Liver (tissue), 9 donors: ENCODE data around the gene C3orf22. TPM values are rescaled to one million over a fixed set of nuclear protein-coding genes. Genes with fewer than 3 reads are reported as not detected.

ENCODE experiments used
- DNase-seq: peaks from one replicate; pipeline ENCODE4 v3.0.0-alpha.2; 2017; ENCODE audit warnings: low spot score
- H3K27ac ChIP-seq, 2 donors: one replicate each; pipeline ENCODE4 v1.7.0; 2013; ENCODE audit warnings: inconsistent platforms in 2 of 2, low read length in 2 of 2, control low read depth in 1 of 2, low read depth in 1 of 2, mild to moderate bottlenecking in 1 of 2
- H3K27me3 ChIP-seq, 4 donors: one replicate each; pipeline versions ENCODE4 v1.6.1 to v1.7.0; 2013; ENCODE audit warnings: low read length in 3 of 4, inconsistent platforms in 1 of 4, mild to moderate bottlenecking in 1 of 4, moderate library complexity in 1 of 4; ENCODE audit not compliant: control insufficient read depth in 4 of 4, insufficient read depth in 4 of 4
- H3K36me3 ChIP-seq, 4 donors: one replicate each; pipeline versions ENCODE4 v1.6.1 to v1.7.0; 2013; ENCODE audit warnings: low read length in 3 of 4, mild to moderate bottlenecking in 3 of 4, low read depth in 1 of 4, moderate library complexity in 1 of 4; ENCODE audit not compliant: control insufficient read depth in 4 of 4, insufficient read depth in 3 of 4
- H3K4me1 ChIP-seq, 4 donors: one replicate each; pipeline versions ENCODE4 v1.6.1 to v1.7.0; 2013; ENCODE audit warnings: low read length in 3 of 4, mild to moderate bottlenecking in 3 of 4, moderate library complexity in 1 of 4; ENCODE audit not compliant: control insufficient read depth in 4 of 4, insufficient read depth in 4 of 4
- H3K4me3 ChIP-seq, 3 donors: one replicate each; pipeline versions ENCODE4 v1.6.1 to v1.7.0; 2013; ENCODE audit warnings: low read length in 3 of 3, control low read depth in 1 of 3, low read depth in 1 of 3, mild to moderate bottlenecking in 1 of 3
- H3K9ac ChIP-seq, 2 donors: one replicate each; pipeline ENCODE4 v1.7.0; 2013; ENCODE audit warnings: low read length in 2 of 2, mild to moderate bottlenecking in 2 of 2, moderate library complexity in 2 of 2, control low read depth in 1 of 2, low read depth in 1 of 2
- H3K9me3 ChIP-seq, 4 donors: one replicate each; pipeline versions ENCODE4 v1.6.1 to v1.7.0; 2013; ENCODE audit warnings: low read length in 3 of 4; ENCODE audit not compliant: control insufficient read depth in 4 of 4
- CTCF ChIP-seq: fragments of 150-350 bp; IDR thresholded peaks from 2 replicates; pipeline ENCODE4 v1.5.1; 2017; ENCODE audit warnings: improper control_type of control experiment, low read depth, low read length; ENCODE audit not compliant: missing input control
- EGR1 ChIP-seq, 2 donors: IDR thresholded peaks; 2 replicates each; pipeline ENCODE4 v1.6.1; 2016 to 2018; ENCODE audit warnings: antibody characterized with exemption in 2 of 2, low read depth in 2 of 2
- FOXA1 ChIP-seq: IDR thresholded peaks from 2 replicates; pipeline ENCODE4 v1.6.1; 2016; ENCODE audit warnings: antibody characterized with exemption
- FOXA2 ChIP-seq: IDR thresholded peaks from 2 replicates; pipeline ENCODE4 v1.6.1; 2016; ENCODE audit warnings: antibody characterized with exemption
- GABPA ChIP-seq, 2 donors: IDR thresholded peaks in 1 of 2; conservative IDR thresholded peaks in 1 of 2; 2 replicates each; pipeline ENCODE4 v1.6.1; 2016; ENCODE audit warnings: antibody characterized with exemption in 2 of 2, mild to moderate bottlenecking in 1 of 2, moderate library complexity in 1 of 2
- HNF4A ChIP-seq, 2 donors: conservative IDR thresholded peaks; 2 replicates each; pipeline ENCODE4 v1.6.1; 2016; ENCODE audit warnings: antibody characterized with exemption in 2 of 2, mild to moderate bottlenecking in 2 of 2
- HNF4G ChIP-seq: IDR thresholded peaks from 2 replicates; pipeline ENCODE4 v1.6.1; 2016; ENCODE audit warnings: antibody characterized with exemption
- JUND ChIP-seq, 2 donors: IDR thresholded peaks; 2 replicates each; pipeline ENCODE4 v1.6.1; 2016; ENCODE audit warnings: antibody characterized with exemption in 2 of 2
- NR2F2 ChIP-seq: IDR thresholded peaks from 2 replicates; pipeline ENCODE4 v1.6.1; 2016; ENCODE audit warnings: antibody characterized with exemption
- RXRA ChIP-seq, 2 donors: IDR thresholded peaks; 2 replicates each; pipeline ENCODE4 v1.6.1; 2017 to 2018; ENCODE audit warnings: antibody characterized with exemption in 2 of 2, mild to moderate bottlenecking in 1 of 2
- SP1 ChIP-seq: IDR thresholded peaks from 2 replicates; pipeline ENCODE4 v1.6.1; 2018; ENCODE audit warnings: antibody characterized with exemption, mild to moderate bottlenecking
- TAF1 ChIP-seq: conservative IDR thresholded peaks from 2 replicates; pipeline ENCODE4 v1.6.1; 2016; ENCODE audit warnings: antibody characterized with exemption, mild to moderate bottlenecking
- YY1 ChIP-seq: IDR thresholded peaks from 2 replicates; pipeline ENCODE4 v1.6.1; 2016; ENCODE audit warnings: antibody characterized with exemption, mild to moderate bottlenecking
- WGBS: extraction: QIAGEN DNeasy Blood & Tissue Kit; methylation state at CpG from one replicate; pipeline ENCODE4 v1.1.7; 2013; 5-methylcytosine and 5-hydroxymethylcytosine counted together
- polyA plus RNA-seq, 2 donors: library from polyadenylated mRNA; stranded (reverse) in 1 of 2; unstranded in 1 of 2; fragments of 200-250 nt in 1 of 2; fragments of >200 nt in 1 of 2; fragmentation: Nextera tagmentation in 1 of 2; extraction: Ambion mirVana in 1 of 2; gene quantifications; one replicate each; pipeline versions ENCODE4 v1.2.1 to v1.2.3, GENCODE V29; 2013 to 2015
- total RNA-seq, 2 donors: library from RNA; depleted of rRNA; stranded (reverse); fragments of >200 nt; gene quantifications; one replicate each; pipeline ENCODE4 v1.2.3, GENCODE V29; 2014
- TF ChIP-seq, protein P1 (sequence below): IDR thresholded peaks from 2 replicates; pipeline ENCODE4 v1.6.1; 2016; ENCODE audit warnings: antibody characterized with exemption
- TF ChIP-seq, protein P2 (sequence below): IDR thresholded peaks from 2 replicates; pipeline ENCODE4 v1.6.1; 2016; ENCODE audit warnings: antibody characterized with exemption
- TF ChIP-seq, protein P3 (sequence below): IDR thresholded peaks from 2 replicates; pipeline ENCODE4 v1.6.1; 2016; ENCODE audit warnings: antibody characterized with exemption
- donor health status: healthy.
- donor health status: healthy.
- donor health status: healthy.
- donor health status: healthy.
- donor health status: healthy.

Gene C3orf22
- total and polyA plus RNA-seq, 4 donors, result not detected

DNA sequence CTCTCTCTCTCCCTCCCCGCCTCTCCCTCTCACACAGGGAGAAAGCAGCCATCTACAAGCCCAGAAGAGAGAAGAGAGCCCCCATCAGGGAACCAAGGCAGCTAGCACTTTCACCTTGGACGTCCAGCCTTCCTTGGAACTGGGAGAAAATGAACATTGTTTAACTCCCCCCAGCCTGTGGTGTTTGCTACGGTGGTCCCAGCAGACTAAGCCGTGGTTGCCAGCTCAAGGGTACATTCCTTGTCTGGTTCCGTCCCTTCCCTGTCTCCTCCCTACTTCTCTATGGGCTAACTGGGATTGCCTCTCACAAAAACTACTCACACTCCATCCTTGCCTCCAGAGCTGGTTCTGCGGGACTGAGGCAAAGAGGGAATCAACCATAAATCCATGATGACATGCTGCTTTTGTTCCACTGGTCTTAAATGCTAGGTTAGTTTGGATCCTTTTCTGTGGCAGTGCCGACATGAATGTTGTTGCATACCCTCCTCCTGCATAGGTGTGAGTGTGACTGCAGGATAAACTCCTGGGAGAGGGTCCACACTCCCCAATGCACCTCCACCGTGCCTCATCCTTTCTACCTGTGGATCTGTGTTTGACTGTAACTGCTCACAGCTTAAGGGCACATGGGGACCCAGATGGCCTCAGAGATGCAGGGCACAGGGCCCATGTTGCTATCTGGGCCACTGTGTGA lies 12.0 kb downstream of the C3orf22 start:
- WGBS, result 83% methylated on average over 8 of the region's 8 CpGs
- H3K9ac ChIP-seq, result no peak overlapping the region
- DNase-seq, result no peak

DNA sequence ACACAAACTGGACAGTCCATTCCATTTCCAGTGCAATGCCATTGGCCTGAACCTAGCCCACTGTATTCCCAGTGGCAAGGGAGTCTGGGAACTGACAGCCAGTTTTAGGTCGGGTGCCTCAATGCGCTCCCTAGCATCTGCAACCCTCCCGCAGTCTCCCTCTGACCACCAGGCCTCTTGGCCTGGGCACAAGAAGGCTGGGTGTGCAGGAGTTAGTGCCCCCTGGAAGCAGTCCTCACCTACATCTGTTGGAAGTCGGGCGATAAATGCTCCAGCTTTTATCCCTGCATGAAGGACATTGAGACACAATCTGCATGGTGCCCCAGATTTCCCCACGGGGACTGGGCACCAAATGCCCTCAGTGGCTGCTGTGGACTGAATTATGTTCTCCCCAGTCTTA lies 12.7 kb downstream of the C3orf22 start:
- H3K27me3 ChIP-seq, result no peaks in the 10 kb centered on the region
- H3K27ac ChIP-seq, result no peak overlapping the region
- no peaks in the 10 kb centered on the region for H3K9me3 ChIP-seq
- TF ChIP-seq TAF1 (no peak), GABPA (IDR thresholded peaks at IDR 0.05 in 1 of 2, conservative IDR thresholded peaks at IDR 0.05 in 1 of 2) (no peak), EGR1 (IDR thresholded peaks at IDR 0.05; ENCODE audit: low read depth in 2 of 2) (no peak), HNF4A (conservative IDR thresholded peaks at IDR 0.05) (no peak), JUND (IDR thresholded peaks at IDR 0.05) (no peak)
- TF ChIP-seq, protein P1, sequence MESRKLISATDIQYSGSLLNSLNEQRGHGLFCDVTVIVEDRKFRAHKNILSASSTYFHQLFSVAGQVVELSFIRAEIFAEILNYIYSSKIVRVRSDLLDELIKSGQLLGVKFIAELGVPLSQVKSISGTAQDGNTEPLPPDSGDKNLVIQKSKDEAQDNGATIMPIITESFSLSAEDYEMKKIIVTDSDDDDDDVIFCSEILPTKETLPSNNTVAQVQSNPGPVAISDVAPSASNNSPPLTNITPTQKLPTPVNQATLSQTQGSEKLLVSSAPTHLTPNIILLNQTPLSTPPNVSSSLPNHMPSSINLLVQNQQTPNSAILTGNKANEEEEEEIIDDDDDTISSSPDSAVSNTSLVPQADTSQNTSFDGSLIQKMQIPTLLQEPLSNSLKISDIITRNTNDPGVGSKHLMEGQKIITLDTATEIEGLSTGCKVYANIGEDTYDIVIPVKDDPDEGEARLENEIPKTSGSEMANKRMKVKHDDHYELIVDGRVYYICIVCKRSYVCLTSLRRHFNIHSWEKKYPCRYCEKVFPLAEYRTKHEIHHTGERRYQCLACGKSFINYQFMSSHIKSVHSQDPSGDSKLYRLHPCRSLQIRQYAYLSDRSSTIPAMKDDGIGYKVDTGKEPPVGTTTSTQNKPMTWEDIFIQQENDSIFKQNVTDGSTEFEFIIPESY, result no peak
- H3K4me1 ChIP-seq, result no peaks in the 10 kb centered on the region
- peaks cover 0 to 6% (median 0%) of the 10 kb centered on the region in 4 donors for H3K36me3 ChIP-seq
- DNase-seq, result no peak
- no peak overlapping the region for H3K9ac ChIP-seq
- no peak overlapping the region for H3K4me3 ChIP-seq
- 93% methylated on average over 6 of the region's 6 CpGs for WGBS

More for the DNA sequence above, 12.0 kb downstream of the C3orf22 start:
- Histone ChIP-seq H3K27ac (no peak overlapping the region), H3K27me3 (no peaks in the 10 kb centered on the region), H3K4me1 (no peaks in the 10 kb centered on the region), H3K9me3 (no peaks in the 10 kb centered on the region), H3K4me3 (no peak overlapping the region), H3K36me3 (peaks cover 0 to 6% (median 0%) of the 10 kb centered on the region in 4 donors)
- TF ChIP-seq, protein P2, sequence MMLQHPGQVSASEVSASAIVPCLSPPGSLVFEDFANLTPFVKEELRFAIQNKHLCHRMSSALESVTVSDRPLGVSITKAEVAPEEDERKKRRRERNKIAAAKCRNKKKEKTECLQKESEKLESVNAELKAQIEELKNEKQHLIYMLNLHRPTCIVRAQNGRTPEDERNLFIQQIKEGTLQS, result no peak
- no peak for TF ChIP-seq JUND (IDR thresholded peaks at IDR 0.05)

- no peaks in the 10 kb centered on the region for H3K27me3 ChIP-seq
- no peak overlapping the region for H3K9ac ChIP-seq
- H3K4me1 ChIP-seq, result peaks cover 0 to under 1% (median 0%) of the 10 kb centered on the region in 4 donors
- H3K27ac ChIP-seq, result no peak overlapping the region
- peaks cover 0 to 6% (median 0%) of the 10 kb centered on the region in 4 donors for H3K36me3 ChIP-seq
- no peak overlapping the region for H3K4me3 ChIP-seq
- no peak for DNase-seq
- H3K9me3 ChIP-seq, result no peaks in the 10 kb centered on the region
- WGBS, result 85% methylated on average over 5 of the region's 5 CpGs
- TF ChIP-seq HNF4G (no peak), RXRA (IDR thresholded peaks at IDR 0.05) (no peak), GABPA (IDR thresholded peaks at IDR 0.05 in 1 of 2, conservative IDR thresholded peaks at IDR 0.05 in 1 of 2) (no peak), FOXA1 (no peak), TAF1 (no peak), HNF4A (conservative IDR thresholded peaks at IDR 0.05) (no peak), YY1 (no peak), JUND (IDR thresholded peaks at IDR 0.05) (no peak), NR2F2 (no peak), FOXA2 (no peak), CTCF (no peak), EGR1 (IDR thresholded peaks at IDR 0.05; ENCODE audit: low read depth in 2 of 2) (no peak), SP1 (no peak)
- TF ChIP-seq, protein P1, result no peak
- TF ChIP-seq, protein P2, result no peak
- TF ChIP-seq, protein P3, sequence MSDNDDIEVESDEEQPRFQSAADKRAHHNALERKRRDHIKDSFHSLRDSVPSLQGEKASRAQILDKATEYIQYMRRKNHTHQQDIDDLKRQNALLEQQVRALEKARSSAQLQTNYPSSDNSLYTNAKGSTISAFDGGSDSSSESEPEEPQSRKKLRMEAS, result no peak
Measured at GRCh38 chr3:126545544-126545943, 13.2 kb downstream of the C3orf22 start.
